Measurements from ENCODE around the gene TRIM17.

DNA sequence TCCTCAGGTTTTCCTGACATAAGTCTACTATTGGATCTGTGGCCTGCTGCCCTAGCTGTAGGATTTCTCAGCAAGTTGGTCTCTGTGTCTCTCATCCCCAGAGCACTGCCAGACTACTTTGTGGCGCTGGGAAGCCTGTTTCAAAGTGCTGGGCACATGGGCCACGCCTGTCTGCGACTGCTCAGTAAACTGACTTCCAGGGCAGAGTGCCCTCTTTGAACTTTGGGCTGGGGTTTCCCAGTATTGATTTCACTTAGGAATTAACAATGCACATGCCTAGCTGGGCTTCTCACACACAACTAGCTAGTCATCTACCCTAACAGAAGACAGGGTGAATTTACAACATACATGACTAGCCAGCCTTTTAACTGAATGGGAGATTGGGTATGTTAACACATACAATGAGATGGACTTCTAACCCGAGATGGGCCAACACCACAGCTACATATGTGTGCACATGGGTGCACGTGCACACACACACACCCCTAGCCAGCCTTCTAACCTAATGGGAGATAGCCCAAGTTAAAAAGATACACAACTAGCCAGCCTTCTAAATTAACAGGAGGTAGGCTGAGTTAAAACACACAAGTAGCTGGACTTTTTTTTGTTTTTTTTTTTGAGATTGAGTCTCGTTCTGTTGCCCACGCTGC, 6.9 kb upstream of the TRIM17 start:
- TF ChIP-seq POLR2A (IDR thresholded peaks at IDR 0.05; ENCODE audit: low read depth, low read length) (no peak), POLR2AphosphoS5 (IDR thresholded peaks at IDR 0.05; ENCODE audit: low read depth, low read length) (no peak), TAF1 (IDR thresholded peaks at IDR 0.05; ENCODE audit: low read depth, low read length) (no peak), PAX5 (IDR thresholded peaks at IDR 0.05; ENCODE audit: insufficient read depth, low read length, severe bottlenecking) (no peak), SPI1 (IDR thresholded peaks at IDR 0.05; ENCODE audit: low read depth, low read length) (no peak), POU2F2 (IDR thresholded peaks at IDR 0.05; ENCODE audit: low read depth, low read length) (no peak)

All from GM12891 (cell line).